ENCODE results near the gene HDAC9.

Gene HDAC9

DNA sequence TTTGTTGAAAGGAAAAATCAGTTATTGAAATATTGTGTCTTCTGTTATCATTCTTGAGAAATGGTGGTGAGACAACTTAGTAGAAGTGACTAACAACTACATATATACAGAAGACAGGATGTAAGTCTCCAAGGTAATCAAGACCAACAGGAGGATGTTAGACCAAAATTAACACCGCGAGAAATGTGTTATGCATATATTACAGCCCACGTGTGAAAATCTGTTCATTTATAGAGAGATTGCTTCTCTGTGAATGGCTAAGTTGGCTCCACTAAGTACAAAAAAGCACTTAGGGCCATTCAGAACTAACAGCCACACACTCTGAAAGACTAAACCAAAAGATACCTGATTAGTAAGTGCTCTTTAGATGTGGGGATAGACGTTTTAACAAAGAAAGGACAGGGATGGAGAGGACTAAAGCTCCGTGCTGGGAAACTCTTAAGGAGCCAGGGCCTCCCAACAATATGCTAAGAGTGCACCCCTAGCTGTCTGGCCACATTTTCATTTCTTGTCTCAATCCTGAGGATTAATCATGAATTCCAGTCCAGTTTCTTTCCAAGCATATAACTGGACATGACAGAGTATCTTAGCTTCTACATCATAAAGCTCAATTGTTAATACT lies 26.5 kb downstream of the HDAC9 start:
- DNase-seq (ENCODE audit: low read depth in 2 of 2, low spot score in 1 of 2): no peak

GRCh38 chr7:18524248-18524647 lies 28.7 kb downstream of the HDAC9 start:
- DNase-seq (ENCODE audit: low read depth in 2 of 2, low spot score in 1 of 2): no peak

DNA sequence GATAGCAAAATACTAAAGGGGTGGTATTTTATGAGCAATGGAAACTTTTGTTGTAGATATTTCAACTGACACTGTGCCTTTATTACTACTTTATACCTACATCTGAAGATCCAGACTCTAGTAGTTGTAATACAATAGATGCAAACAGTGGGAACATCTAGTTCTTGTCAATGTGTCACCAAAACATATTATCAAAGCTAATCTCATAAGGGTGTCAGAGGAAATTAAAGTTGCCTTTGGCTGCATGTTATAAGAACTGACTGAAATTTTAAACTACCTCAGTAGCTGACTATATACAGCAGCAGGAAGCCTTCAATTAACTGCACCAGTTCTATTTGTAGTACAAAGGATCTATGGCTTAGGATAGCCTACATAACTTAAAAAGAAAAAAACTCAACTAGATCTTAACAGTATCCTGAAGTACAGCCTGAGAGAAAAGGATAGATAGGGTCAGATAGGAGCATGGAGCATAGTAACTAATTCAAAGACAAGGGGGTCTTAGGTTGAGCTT lies 30.9 kb downstream of the HDAC9 start:
- DNase-seq (ENCODE audit: low read depth in 2 of 2, low spot score in 1 of 2): no peak

DNA sequence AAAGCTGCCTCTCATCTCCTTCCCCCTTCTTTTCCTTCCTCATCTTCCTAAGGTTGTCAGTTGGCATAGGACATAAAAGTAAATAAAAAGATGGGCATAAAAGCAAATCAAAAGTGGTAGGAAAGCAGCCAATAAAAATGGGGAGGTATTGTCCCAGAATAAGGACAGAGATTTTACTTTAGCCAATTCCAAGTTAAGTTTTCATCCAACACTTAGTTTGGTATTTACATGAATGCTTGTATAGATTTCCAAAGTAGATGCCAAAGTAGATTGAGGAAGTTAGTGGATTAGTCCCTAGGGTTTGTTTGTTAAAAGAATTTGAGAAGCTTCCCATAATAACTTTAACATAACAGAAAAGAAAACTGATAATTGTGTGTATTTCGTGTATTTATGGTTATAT lies 33.7 kb downstream of the HDAC9 start:
- no peak for DNase-seq (ENCODE audit: low read depth in 2 of 2, low spot score in 1 of 2)

GRCh38 chr7:18530224-18531179 lies 35.0 kb downstream of the HDAC9 start:
- no peak for DNase-seq (ENCODE audit: low read depth in 2 of 2, low spot score in 1 of 2)

DNA sequence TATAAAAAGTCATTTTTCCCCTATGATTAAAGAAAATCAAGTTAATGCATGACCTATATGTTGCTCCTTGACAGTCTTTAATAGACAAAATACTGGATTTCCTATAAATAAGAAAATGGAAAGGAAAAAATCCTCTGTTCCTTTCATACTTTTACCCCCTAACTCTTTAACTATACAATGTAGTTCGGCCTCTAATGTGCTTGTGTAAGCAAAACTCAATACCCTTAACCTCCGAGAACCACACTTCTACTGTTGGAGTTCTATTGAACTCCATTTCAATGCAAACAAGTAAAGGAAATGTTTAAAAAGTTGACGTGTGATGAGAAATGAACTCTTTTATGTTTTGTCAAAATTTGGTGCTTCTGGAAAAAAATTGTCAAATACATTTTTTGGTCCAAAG lies 36.0 kb downstream of the HDAC9 start:
- no peak for DNase-seq (ENCODE audit: low read depth in 2 of 2, low spot score in 1 of 2)

GRCh38 chr7:18532813-18533212 lies 37.3 kb downstream of the HDAC9 start:
- DNase-seq (ENCODE audit: low read depth in 2 of 2, low spot score in 1 of 2): no peak

DNA sequence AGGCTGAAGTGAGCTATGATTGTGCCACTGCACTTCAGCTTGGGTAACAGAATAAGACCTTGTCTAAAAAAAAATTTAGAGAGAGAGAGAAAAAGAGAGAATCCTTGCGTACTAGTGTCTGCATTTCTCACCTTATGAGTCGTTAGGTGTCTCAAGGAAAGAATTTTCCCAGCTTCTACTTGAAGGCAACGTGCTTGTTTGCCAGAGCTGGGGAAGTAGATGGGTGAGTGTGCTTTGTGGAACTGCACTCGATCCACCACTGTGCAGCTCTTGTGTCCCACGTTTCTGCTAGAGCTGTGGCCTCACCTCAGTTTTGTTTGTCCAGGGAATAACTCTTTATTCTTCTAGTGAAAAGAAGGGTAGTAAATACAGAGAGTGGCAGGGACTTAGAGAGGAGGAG lies 38.9 kb downstream of the HDAC9 start:
- DNase-seq (ENCODE audit: low read depth in 2 of 2, low spot score in 1 of 2): no peak

GRCh38 chr7:18535810-18536415 lies 40.4 kb downstream of the HDAC9 start:
- no peak for DNase-seq (ENCODE audit: low read depth in 2 of 2, low spot score in 1 of 2)

GRCh38 chr7:18536486-18536885 lies 40.9 kb downstream of the HDAC9 start:
- DNase-seq (ENCODE audit: low read depth in 2 of 2, low spot score in 1 of 2): no peak

GRCh38 chr7:18538554-18539250 lies 43.2 kb downstream of the HDAC9 start:
- no peak for DNase-seq (ENCODE audit: low read depth in 2 of 2, low spot score in 1 of 2)

GRCh38 chr7:18540396-18540795 lies 44.8 kb downstream of the HDAC9 start:
- DNase-seq (ENCODE audit: low read depth in 2 of 2, low spot score in 1 of 2): no peak

GRCh38 chr7:18541181-18541870 lies 45.8 kb downstream of the HDAC9 start:
- DNase-seq (ENCODE audit: low read depth in 2 of 2, low spot score in 1 of 2): no peak

GRCh38 chr7:18541871-18542212 lies 46.3 kb downstream of the HDAC9 start:
- DNase-seq (ENCODE audit: low read depth in 2 of 2, low spot score in 1 of 2): no peak

- DNase-seq (ENCODE audit: low read depth in 2 of 2, low spot score in 1 of 2): no peak
These were observed 51.0 kb downstream of the HDAC9 start for GRCh38 chr7:18546576-18546975.

DNA sequence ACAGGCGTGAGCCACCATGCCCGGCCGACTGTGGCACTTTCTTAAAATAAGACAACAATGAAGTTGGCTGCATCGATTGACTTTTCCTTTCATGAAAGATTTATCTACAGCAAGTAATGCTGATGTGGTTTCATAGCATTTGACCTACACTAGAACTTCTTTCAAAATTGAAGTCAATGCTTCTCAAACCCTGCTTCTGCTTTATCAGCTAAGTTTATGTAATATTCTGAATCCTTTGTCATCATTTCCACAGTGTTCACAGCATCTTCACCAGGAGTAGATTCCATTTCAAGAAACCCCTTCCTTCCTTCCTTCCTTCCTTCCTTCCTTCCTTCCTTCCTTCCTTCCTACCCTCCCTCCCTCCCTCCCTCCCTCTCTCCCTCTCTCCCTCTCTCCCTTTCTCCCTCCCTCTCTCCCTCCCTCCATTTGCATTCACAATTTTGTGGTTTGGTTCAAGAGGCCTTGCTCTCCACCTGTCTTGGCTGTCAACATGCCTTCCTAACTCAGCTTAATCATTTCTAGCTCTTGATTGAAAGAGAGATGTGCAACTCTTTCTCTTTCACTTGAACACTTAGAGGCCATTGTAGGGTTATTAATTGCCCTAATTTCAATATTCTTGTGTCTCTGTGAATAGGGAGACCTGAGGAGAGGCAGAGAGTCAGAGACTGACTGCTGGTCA lies 52.1 kb downstream of the HDAC9 start:
- DNase-seq (ENCODE audit: low read depth in 2 of 2, low spot score in 1 of 2): no peak

- DNase-seq (ENCODE audit: low read depth in 2 of 2, low spot score in 1 of 2): no peak
These were observed 53.0 kb downstream of the HDAC9 start for GRCh38 chr7:18548534-18548933.

GRCh38 chr7:18550574-18550973 lies 55.0 kb downstream of the HDAC9 start:
- DNase-seq (ENCODE audit: low read depth in 2 of 2, low spot score in 1 of 2): no peak

DNA sequence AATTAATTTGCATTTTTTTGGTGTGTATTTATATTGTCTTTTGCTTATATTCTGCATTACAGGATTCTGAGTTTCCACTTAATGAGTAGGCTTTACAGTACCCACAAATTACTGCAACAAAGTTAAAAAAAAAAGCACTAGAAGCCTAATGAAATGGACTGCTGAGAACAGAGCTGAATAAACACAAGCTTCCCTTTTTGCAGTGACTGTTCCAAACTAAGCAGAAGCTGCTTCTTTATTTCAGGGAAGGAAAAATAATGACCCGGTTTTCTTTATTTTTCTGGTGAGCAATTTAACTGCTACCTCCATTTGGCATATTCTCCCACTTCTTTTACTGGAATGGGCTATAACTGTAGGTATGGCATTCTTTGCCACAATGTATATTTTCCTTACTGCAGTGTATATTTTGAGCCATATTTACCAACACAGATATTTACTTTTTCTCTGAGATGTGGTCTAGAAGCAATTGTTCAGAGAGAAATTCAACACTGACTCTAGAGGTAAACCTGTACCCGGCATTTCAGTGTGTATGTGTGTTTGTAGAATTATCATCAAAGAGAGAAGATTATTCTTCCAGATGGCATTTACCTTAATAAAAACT lies 56.9 kb downstream of the HDAC9 start:
- no peak for DNase-seq (ENCODE audit: low read depth in 2 of 2, low spot score in 1 of 2)

Data from stimulated activated CD8-positive, alpha-beta memory T cell treated with anti-CD3 and anti-CD28 coated beads, Interleukin-4, amount 100 ng/mL, for 1 hour (primary cell).